H9 (cell line): ENCODE measurements around the gene GCM1. TPM values are rescaled to one million over a fixed set of nuclear protein-coding genes. Genes with fewer than 3 reads are reported as not detected.

Experiments
- DNase-seq: peaks from one replicate; pipeline ENCODE4 v3.0.0-alpha.2; 2017
- H2AFZ ChIP-seq: one replicate; pipeline ENCODE4 v1.6.1; 2013; ENCODE audit warnings: mild to moderate bottlenecking, low read length, control low read depth, moderate library complexity
- H2AK5ac ChIP-seq: 2 replicates; pipeline ENCODE4 v1.6.1; 2013; ENCODE audit warnings: low read length, control low read depth, mixed read lengths; ENCODE audit not compliant: insufficient read length
- H2BK120ac ChIP-seq: one replicate; pipeline ENCODE4 v1.6.1; 2013; ENCODE audit warnings: low read depth, mild to moderate bottlenecking, low read length, control low read depth, inconsistent platforms; ENCODE audit not compliant: poor library complexity, severe bottlenecking
- H2BK12ac ChIP-seq: 2 replicates; pipeline ENCODE4 v1.6.1; 2013; ENCODE audit warnings: low read length, control low read depth, mixed read lengths, low read depth; ENCODE audit not compliant: insufficient read length
- H2BK15ac ChIP-seq: 2 replicates; pipeline ENCODE4 v1.6.1; 2013; ENCODE audit warnings: low read depth, low read length, control low read depth
- H2BK20ac ChIP-seq: one replicate; pipeline ENCODE4 v1.6.1; 2013; ENCODE audit warnings: low read depth, mild to moderate bottlenecking, low read length, control low read depth, inconsistent platforms; ENCODE audit not compliant: poor library complexity, severe bottlenecking
- H2BK5ac ChIP-seq: 2 replicates; pipeline ENCODE4 v1.6.1; 2013; ENCODE audit warnings: low read length, control low read depth, mixed read lengths; ENCODE audit not compliant: insufficient read length
- H3K14ac ChIP-seq: 2 replicates; pipeline ENCODE4 v1.6.1; 2013; ENCODE audit warnings: low read length, control low read depth; ENCODE audit not compliant: insufficient read depth
- H3K18ac ChIP-seq: 2 replicates; pipeline ENCODE4 v1.6.1; 2013; ENCODE audit warnings: low read depth, mild to moderate bottlenecking, mixed read lengths, low read length, control low read depth; ENCODE audit not compliant: insufficient read length
- H3K23ac ChIP-seq: 2 replicates; pipeline ENCODE4 v1.6.1; 2013; ENCODE audit warnings: low read length, control low read depth, mixed read lengths, low read depth; ENCODE audit not compliant: insufficient read length
- H3K23me2 ChIP-seq: 2 replicates; pipeline ENCODE4 v1.6.1; 2013; ENCODE audit warnings: low read depth, mild to moderate bottlenecking, mixed read lengths, low read length, control low read depth; ENCODE audit not compliant: insufficient read length, poor library complexity, severe bottlenecking
- H3K27ac ChIP-seq: 2 replicates; pipeline ENCODE4 v1.5.1; 2013; ENCODE audit warnings: low read length, control low read depth, mixed read lengths, low read depth; ENCODE audit not compliant: insufficient read length
- H3K27me3 ChIP-seq: 2 replicates; pipeline ENCODE4 v1.6.1; 2013; ENCODE audit warnings: low read length, control low read depth, inconsistent platforms; ENCODE audit not compliant: insufficient read depth
- H3K4ac ChIP-seq: 2 replicates; pipeline ENCODE4 v1.6.1; 2013; ENCODE audit warnings: low read depth, mild to moderate bottlenecking, control low read depth, inconsistent platforms, low read length, moderate library complexity
- H3K4me1 ChIP-seq: 2 replicates; pipeline ENCODE4 v1.6.1; 2013; ENCODE audit warnings: low read length, control low read depth, inconsistent platforms; ENCODE audit not compliant: insufficient read depth
- H3K4me2 ChIP-seq: 2 replicates; pipeline ENCODE4 v1.6.1; 2013; ENCODE audit warnings: low read length, control low read depth, mixed read lengths; ENCODE audit not compliant: insufficient read length, insufficient read depth
- H3K56ac ChIP-seq: 2 replicates; pipeline ENCODE4 v1.6.1; 2013; ENCODE audit warnings: low read depth, mild to moderate bottlenecking, mixed read lengths, low read length, control low read depth; ENCODE audit not compliant: insufficient read length
- H3K79me1 ChIP-seq: 2 replicates; pipeline ENCODE4 v1.6.1; 2013; ENCODE audit warnings: low read depth, mild to moderate bottlenecking, moderate library complexity, low read length, control low read depth, inconsistent platforms; ENCODE audit not compliant: insufficient read depth, poor library complexity, severe bottlenecking
- H3K79me2 ChIP-seq: 2 replicates; pipeline ENCODE4 v1.6.1; 2013; ENCODE audit warnings: low read length, control low read depth, inconsistent platforms; ENCODE audit not compliant: insufficient read depth
- H3K9ac ChIP-seq: 2 replicates; pipeline ENCODE4 v1.6.1; 2013; ENCODE audit warnings: low read length, control low read depth, mixed read lengths; ENCODE audit not compliant: insufficient read length; ENCODE audit errors: extremely low read depth
- H3K9me3 ChIP-seq: one replicate; pipeline ENCODE4 v1.6.1; 2013; ENCODE audit warnings: low read depth, low read length, inconsistent platforms; ENCODE audit not compliant: control insufficient read depth
- H3T11ph ChIP-seq: one replicate; pipeline ENCODE4 v1.6.1; 2013; ENCODE audit warnings: mild to moderate bottlenecking, low read length, control low read depth, inconsistent platforms
- H4K20me1 ChIP-seq: one replicate; pipeline ENCODE4 v1.6.1; 2013; ENCODE audit not compliant: control insufficient read depth, insufficient read length, insufficient read depth
- H4K5ac ChIP-seq: 2 replicates; pipeline ENCODE4 v1.6.1; 2013; ENCODE audit warnings: low read depth, mild to moderate bottlenecking, mixed read lengths, low read length, control low read depth; ENCODE audit not compliant: insufficient read length
- H4K8ac ChIP-seq: replicated peaks from 2 replicates; pipeline ENCODE4 v1.6.1; 2013; ENCODE audit warnings: low read length, control low read depth, mixed read lengths, low read depth; ENCODE audit not compliant: insufficient read length
- H4K91ac ChIP-seq: 2 replicates; pipeline ENCODE4 v1.6.1; 2013; ENCODE audit warnings: low read depth, mild to moderate bottlenecking, moderate library complexity, mixed read lengths, low read length, control low read depth; ENCODE audit not compliant: insufficient read length
- H3K27ac Mint-ChIP-seq, 3 experiments: 2 replicates in 2 of 3; 3 replicates in 1 of 3; pipeline ENCODE4 v1.8.0; 2020 to 2021; ENCODE audit warnings: mixed read lengths in 3 of 3, mild to moderate bottlenecking in 1 of 3, moderate library complexity in 1 of 3
- H3K27me3 Mint-ChIP-seq: 2 replicates; pipeline ENCODE4 v1.8.0; 2021; ENCODE audit warnings: low read depth, mild to moderate bottlenecking, moderate library complexity, mixed read lengths
- H3K36me3 Mint-ChIP-seq, 3 experiments: 2 replicates in 2 of 3; 3 replicates in 1 of 3; pipeline ENCODE4 v1.8.0; 2020 to 2021; ENCODE audit warnings: low read depth in 3 of 3, mixed read lengths in 3 of 3; ENCODE audit not compliant: insufficient read depth in 1 of 3
- H3K4me1 Mint-ChIP-seq, 2 experiments: 2 replicates each; pipeline ENCODE4 v1.8.0; 2020; ENCODE audit warnings: mixed read lengths in 2 of 2
- H3K4me3 Mint-ChIP-seq, 2 experiments: 2 replicates in 1 of 2; 3 replicates in 1 of 2; pipeline ENCODE4 v1.8.0; 2020 to 2021; ENCODE audit warnings: mild to moderate bottlenecking in 2 of 2, mixed read lengths in 2 of 2, moderate library complexity in 1 of 2
- H3K9me3 Mint-ChIP-seq, 2 experiments: 2 replicates in 1 of 2; 3 replicates in 1 of 2; pipeline ENCODE4 v1.8.0; 2020; ENCODE audit warnings: mild to moderate bottlenecking in 2 of 2, mixed read lengths in 2 of 2, moderate library complexity in 1 of 2
- CTCF ChIP-seq: fragments of 200-600 bp; sonication (generic); conservative IDR thresholded peaks from 3 replicates; pipeline ENCODE4 v1.8.0; 2021; ENCODE audit warnings: antibody characterized with exemption, mild to moderate bottlenecking
- WGBS: extraction: QIAGEN DNeasy Blood & Tissue Kit; methylation state at CpG from one replicate; pipeline ENCODE4 v1.1.7; 2013; ENCODE audit warnings: missing lambda C conversion rate, low lambda C conversion rate, mixed read lengths; ENCODE audit not compliant: insufficient read length; ENCODE audit errors: extremely low coverage; 5-methylcytosine and 5-hydroxymethylcytosine counted together
- total RNA-seq: library from RNA; stranded (reverse); gene quantifications from 2 replicates; pipeline ENCODE4 v1.2.1, GENCODE V29; 2021

GCM1 gene
- total RNA-seq, 1 experiment from 2014 or later: not detected

- WGBS: no CpG with 5 or more reads among the region's 4 CpGs
- TF ChIP-seq CTCF: no peak
- Mint-ChIP-seq H3K4me1 (peaks cover 5 to 6% of the 10 kb centered on the region in 2 experiments), H3K27ac (no peak overlapping the region; a peak in 2 of 7 replicates), H3K27me3 (no peaks in the 10 kb centered on the region; the same call in 1 of the 2 replicates), H3K36me3 (peaks cover 0 to 6% (median 0%) of the 10 kb centered on the region in 3 experiments; a peak in 4 of 7 replicates), H3K4me3 (no peak overlapping the region), H3K9me3 (peaks cover 3 to 10% of the 10 kb centered on the region in 2 experiments; a peak in 4 of 5 replicates)
- H3K4me1 ChIP-seq: no peaks in the 10 kb centered on the region
- no peak overlapping the region for H3K9ac ChIP-seq
- H2BK120ac ChIP-seq: no peak overlapping the region
- no peaks in the 10 kb centered on the region for H3K79me1 ChIP-seq
- H3K27ac ChIP-seq: no peak overlapping the region
- no peaks in the 10 kb centered on the region for H3K23me2 ChIP-seq
- H3K56ac ChIP-seq: no peak overlapping the region
- H4K5ac ChIP-seq: no peak overlapping the region
- H2AK5ac ChIP-seq: no peak overlapping the region
- no peak overlapping the region for H4K91ac ChIP-seq
- no peak overlapping the region for H2BK12ac ChIP-seq
- peaks cover 3% of the 10 kb centered on the region for H4K20me1 ChIP-seq
- H3K4ac ChIP-seq: no peak overlapping the region
- H3T11ph ChIP-seq: no peak overlapping the region
- H2BK20ac ChIP-seq: no peak overlapping the region
- no peak overlapping the region for H2BK5ac ChIP-seq
- no peak for DNase-seq
- no peak overlapping the region for H3K4me2 ChIP-seq
- no peak overlapping the region for H3K23ac ChIP-seq
- no peaks in the 10 kb centered on the region for H3K79me2 ChIP-seq
- H3K9me3 ChIP-seq: no peaks in the 10 kb centered on the region
- H3K18ac ChIP-seq: no peak overlapping the region
- no peaks in the 10 kb centered on the region for H3K27me3 ChIP-seq
- H2AFZ ChIP-seq: no peak overlapping the region
- no peak overlapping the region for H3K14ac ChIP-seq
- H4K8ac ChIP-seq: no peak overlapping the region
- H2BK15ac ChIP-seq: no peak overlapping the region
These were observed 20.1 kb upstream of the GCM1 start for GRCh38 chr6:53168516-53169267.
